SK-N-MC (cell line): ENCODE data around the gene NXN.
A peak's percentile ranks its signal among the peaks of the same experiment; 100 is the strongest.
"Not testable (repeated sequence)": the region's sequence is repeated elsewhere in the genome, so short reads cannot be mapped to it uniquely, and the experiment has no call there.

Experiments used
- DNase-seq: peaks from one replicate; pipeline ENCODE4 v3.0.0-alpha.2; 2011; ENCODE audit warnings: low read depth, low spot score
- H3K27ac ChIP-seq: fragments of 200-600 bp; sonication (generic); 2 replicates; pipeline ENCODE4 v1.5.1; 2016; ENCODE audit warnings: mixed run types
- H3K36me3 ChIP-seq: fragments of 200-600 bp; sonication (generic); 2 replicates; pipeline ENCODE4 v1.6.1; 2017; ENCODE audit warnings: antibody characterized with exemption, low read length, mixed read lengths; ENCODE audit not compliant: insufficient read depth
- H3K4me3 ChIP-seq: fragments of 200-600 bp; sonication (generic); 2 replicates; pipeline ENCODE4 v1.5.1; 2016
- H3K9ac ChIP-seq: fragments of 200-600 bp; sonication (generic); 2 replicates; pipeline ENCODE4 v1.8.0; 2017; ENCODE audit warnings: mixed run types, mixed read lengths; ENCODE audit not compliant: insufficient read length
- H3K9me3 ChIP-seq: fragments of 200-600 bp; sonication (generic); 2 replicates; pipeline ENCODE4 v1.6.1; 2017; ENCODE audit warnings: low read depth, mild to moderate bottlenecking, antibody characterized with exemption, low read length, moderate library complexity, mixed read lengths
- EZH2 ChIP-seq: fragments of 200-600 bp; sonication (generic); IDR thresholded peaks from one replicate; pipeline ENCODE4 v1.6.1; 2017; ENCODE audit warnings: antibody characterized with exemption
- FOXP2 ChIP-seq: optimal IDR thresholded peaks from 2 replicates; pipeline ENCODE3; 2011; ENCODE audit warnings: mild to moderate bottlenecking, moderate library complexity; ENCODE audit not compliant: insufficient read depth; ENCODE audit errors: extremely low read length, control extremely low read depth
- POLR2AphosphoS5 ChIP-seq: IDR thresholded peaks from 2 replicates; pipeline ENCODE4 v1.6.1; 2012; ENCODE audit warnings: mild to moderate bottlenecking, low read depth, low read length, borderline replicate concordance

NXN gene

DNA sequence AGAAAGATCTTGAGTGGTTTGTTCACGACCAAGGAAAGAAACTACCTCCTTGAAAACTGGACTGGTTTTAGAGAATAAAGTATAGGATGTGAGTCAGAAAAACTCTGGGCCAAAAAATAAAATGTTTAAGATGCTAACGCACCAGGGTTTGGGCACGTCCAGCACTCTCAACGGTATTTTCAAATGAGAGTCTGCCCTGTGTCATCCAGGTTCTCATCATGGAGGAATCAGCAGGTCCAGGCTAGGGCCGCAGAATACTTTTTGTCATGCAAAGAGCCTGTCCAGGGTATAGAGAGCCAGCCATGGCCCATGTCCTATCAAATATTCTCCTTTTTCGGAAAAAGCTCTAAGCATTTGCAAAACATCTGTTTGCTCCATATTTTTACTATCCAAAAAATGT is 2.4 kb downstream of the NXN start:
- Histone ChIP-seq H3K27ac (peak overlapping the region; percentile 0; the same call in 1 of the 2 replicates), H3K36me3 (no peaks in the 10 kb centered on the region), H3K9me3 (no peaks in the 10 kb centered on the region), H3K4me3 (peak overlapping the region; percentile 94), H3K9ac (peak overlapping the region; percentile 83)
- TF ChIP-seq FOXP2 (no peak), POLR2AphosphoS5 (no peak)
- DNase-seq = no peak

DNA sequence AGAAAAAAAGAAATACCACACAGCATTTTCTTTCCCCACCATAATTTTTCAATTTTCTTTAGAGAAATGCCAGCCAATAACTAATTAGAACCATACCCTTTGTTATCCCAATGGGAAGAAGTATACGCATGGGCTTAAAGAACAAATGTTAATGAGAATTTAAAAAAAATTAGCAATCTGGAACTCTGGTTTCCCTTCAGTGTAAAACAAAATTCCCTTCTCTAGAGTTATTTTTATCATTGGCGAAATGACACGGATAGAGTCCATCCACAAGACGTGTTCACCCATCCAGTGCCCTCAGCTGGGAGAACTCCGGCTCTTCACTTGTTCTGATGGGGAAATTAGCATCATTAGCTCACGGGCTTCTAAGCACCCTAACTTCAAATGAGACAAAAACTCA is 3.3 kb downstream of the NXN start:
- DNase-seq = no peak
- Histone ChIP-seq H3K4me3 (peak overlapping the region; percentile 38), H3K27ac (peak overlapping the region; percentile 49; the same call in 1 of the 2 replicates), H3K9me3 (no peaks in the 10 kb centered on the region), H3K36me3 (no peaks in the 10 kb centered on the region), H3K9ac (no peak overlapping the region)
- TF ChIP-seq EZH2 = no peak
- no peak for TF ChIP-seq FOXP2
- no peak for TF ChIP-seq POLR2AphosphoS5

DNA sequence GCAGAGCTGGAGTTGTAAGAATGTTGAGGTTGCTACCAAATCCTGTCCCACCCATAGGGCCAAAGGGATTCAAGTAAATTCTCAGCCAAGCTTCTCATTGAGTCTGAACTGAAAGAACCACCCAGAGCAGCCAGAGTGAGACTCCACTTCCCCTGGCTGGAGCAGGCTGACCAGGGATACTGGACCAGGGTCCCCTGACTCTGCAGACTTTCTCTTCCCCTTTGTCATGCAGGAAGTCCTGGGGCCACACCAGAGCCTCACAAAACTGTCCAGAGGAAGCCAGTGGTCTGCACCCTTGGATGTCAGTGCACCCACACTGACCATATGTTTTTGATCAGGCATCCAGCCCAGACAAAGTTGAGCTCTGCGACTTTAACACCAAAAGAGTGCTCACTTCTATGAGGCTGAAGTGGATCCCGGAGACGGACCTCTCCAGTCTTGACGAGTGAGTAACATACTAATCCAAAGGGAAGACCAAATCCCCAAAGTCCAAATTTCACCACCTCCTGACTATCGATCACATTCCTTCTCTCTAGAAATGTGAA is 4.1 kb downstream of the NXN start:
- Histone ChIP-seq H3K9ac (no peak overlapping the region), H3K9me3 (no peaks in the 10 kb centered on the region), H3K36me3 (no peaks in the 10 kb centered on the region), H3K4me3 (peak overlapping the region; percentile 38; the same call in 1 of the 2 replicates), H3K27ac (peak overlapping the region; percentile 49; the same call in 1 of the 2 replicates)
- no peak for DNase-seq
- TF ChIP-seq FOXP2 = no peak
- TF ChIP-seq EZH2 = no peak
- TF ChIP-seq POLR2AphosphoS5 = no peak

DNA sequence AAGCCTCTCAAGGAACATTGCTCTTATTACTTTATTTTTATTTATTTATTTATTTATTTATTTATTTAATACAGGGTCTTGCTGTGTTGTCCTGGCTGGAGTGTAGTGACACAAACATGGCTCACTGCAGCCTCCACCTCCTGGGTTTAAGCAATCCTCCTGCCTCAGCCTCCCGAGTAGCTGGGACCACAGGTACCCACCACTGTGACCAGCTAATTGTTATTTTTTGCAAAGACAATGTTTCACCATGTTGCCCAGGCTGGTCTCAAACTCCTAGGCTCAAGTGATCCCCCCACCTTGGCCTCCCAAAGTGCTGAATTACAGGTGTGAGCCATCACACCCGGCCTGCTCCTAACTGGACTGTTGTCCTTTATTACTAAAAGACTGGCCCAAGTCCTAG is 4.8 kb downstream of the NXN start:
- not testable (repeated sequence) for H3K4me3 ChIP-seq, H3K9ac ChIP-seq, H3K36me3 ChIP-seq, H3K27ac ChIP-seq, H3K9me3 ChIP-seq, DNase-seq

DNA sequence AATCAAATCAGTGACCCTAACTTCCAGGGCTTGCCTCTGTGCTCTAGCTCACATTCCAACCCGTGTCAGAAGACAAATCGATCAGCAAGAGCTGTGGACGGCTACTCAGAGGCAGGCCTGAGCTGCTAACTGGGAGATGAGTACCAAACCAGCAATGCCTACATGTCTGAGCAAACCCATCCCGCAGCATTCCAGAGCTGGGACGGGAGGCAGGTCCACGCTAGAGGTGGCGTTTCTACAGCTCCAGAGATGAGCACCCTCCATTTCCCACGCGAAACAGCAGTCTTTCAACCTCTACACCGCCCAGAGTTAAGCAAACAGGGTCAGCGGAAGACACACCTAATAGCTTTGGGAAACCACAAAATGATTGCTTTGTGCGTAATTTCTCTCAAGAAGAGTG is 6.5 kb downstream of the NXN start:
- H3K27ac ChIP-seq = peak overlapping the region; percentile 19; the same call in 1 of the 2 replicates
- no peaks in the 10 kb centered on the region for H3K9me3 ChIP-seq
- H3K36me3 ChIP-seq = no peaks in the 10 kb centered on the region
- no peak overlapping the region for H3K9ac ChIP-seq
- H3K4me3 ChIP-seq = no peak overlapping the region
- DNase-seq = no peak
- no peak for TF ChIP-seq POLR2AphosphoS5
- TF ChIP-seq FOXP2 = no peak
- no peak for TF ChIP-seq EZH2

DNA sequence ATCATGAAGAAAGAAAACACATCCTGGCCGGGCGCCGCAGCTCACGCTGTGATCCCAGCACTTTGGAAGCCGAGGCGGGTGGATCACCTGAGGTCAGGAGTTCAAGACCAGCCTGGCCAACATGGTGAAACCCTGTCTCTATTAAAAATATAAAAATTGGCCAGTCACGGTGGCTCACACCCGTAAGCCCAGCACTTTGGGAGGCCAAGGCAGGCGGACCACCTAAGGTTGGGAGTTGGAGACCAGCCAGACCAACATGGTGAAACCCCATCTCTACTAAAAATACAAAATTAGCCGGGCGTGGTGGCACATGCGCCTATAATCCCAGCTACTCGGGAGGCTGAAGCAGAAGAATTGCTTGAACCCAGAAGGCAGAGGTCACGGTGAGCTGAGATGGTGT is 7.7 kb downstream of the NXN start:
- DNase-seq, H3K4me3 ChIP-seq, H3K9me3 ChIP-seq, H3K36me3 ChIP-seq, H3K9ac ChIP-seq, H3K27ac ChIP-seq: not testable (repeated sequence)

DNA sequence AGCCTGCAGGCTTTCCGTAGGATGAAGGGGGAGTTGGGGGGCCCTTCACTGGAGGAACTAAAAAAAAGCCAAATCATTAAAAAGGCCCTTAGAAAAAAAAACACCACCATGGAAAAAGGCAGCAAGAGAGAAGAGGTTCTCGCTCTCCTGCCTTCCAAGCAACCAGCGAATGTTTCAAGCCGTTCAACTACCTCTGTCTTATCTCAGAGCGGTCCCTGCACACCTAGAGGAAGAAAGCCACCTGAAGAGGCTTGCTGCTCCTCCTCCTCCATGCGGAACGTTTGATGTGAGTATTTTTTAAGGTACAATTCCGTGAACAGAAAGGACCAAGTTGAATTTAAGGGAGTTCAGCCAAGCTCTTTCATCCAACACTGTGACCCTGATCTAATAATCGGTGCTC is 9.2 kb downstream of the NXN start:
- no peaks in the 10 kb centered on the region for H3K36me3 ChIP-seq
- DNase-seq = no peak
- H3K9me3 ChIP-seq = no peaks in the 10 kb centered on the region
- H3K27ac ChIP-seq = peak overlapping the region; percentile 60
- TF ChIP-seq POLR2AphosphoS5 = no peak
- no peak for TF ChIP-seq FOXP2
- TF ChIP-seq EZH2 = no peak
- H3K4me3 ChIP-seq = no peak overlapping the region
- H3K9ac ChIP-seq = peak overlapping the region; percentile 11

DNA sequence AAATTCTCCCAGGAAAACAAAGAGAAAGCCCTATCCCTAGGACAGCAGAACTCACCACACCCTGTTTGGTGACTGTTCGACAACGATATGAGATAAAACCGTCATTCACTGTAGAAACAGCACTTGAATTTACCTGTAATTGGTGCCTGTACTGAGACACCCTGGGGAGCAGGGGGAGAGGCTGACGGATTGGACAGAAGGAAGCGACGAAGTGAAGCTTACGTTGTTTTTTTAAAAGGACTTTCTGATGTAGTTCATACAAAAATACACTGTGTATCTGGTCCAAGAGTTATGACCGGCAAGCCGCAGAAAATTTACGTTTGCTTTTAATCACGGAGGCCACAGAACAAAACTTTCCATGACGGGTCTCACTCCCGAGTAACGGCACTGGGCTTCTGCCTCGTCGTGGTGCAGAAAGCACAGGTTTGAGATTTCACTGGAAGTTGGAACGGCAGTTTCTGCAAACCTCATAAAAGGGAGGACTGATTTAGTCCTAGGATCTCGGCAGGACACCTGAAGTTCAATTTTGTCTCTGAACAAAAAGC is 9.7 kb downstream of the NXN start:
- no peaks in the 10 kb centered on the region for H3K9me3 ChIP-seq
- peak overlapping the region; percentile 11 for H3K9ac ChIP-seq
- peak overlapping the region; percentile 9 for H3K4me3 ChIP-seq
- DNase-seq = no peak
- H3K36me3 ChIP-seq = no peaks in the 10 kb centered on the region
- H3K27ac ChIP-seq = peak overlapping the region; percentile 60
- TF ChIP-seq FOXP2 (no peak), EZH2 (no peak), POLR2AphosphoS5 (no peak)
